K562 (cell line): Measurements from ENCODE around the gene SLC1A7. TPM values are rescaled to one million over a fixed set of nuclear protein-coding genes. Genes with fewer than 3 reads are reported as not detected.

ENCODE experiments used
- ATAC-seq: fragments of 200-7000 bp; cut with Tn5 transposase; 3 replicates; pipeline ENCODE4 v1.9.1; 2020; ENCODE audit warnings: moderate library complexity
- BruUV-seq: library from RNA; stranded (reverse); fragments of 400-500 nt; replicated peaks from 2 replicates; lab custom pipeline; 2021; lab: Mats Ljungman, UMichigan
- CTCF ChIA-PET: fragments of 300-600 bp; formaldehyde crosslinking; extraction: SDS; loops from one replicate; lab custom pipeline; 2021; ENCODE audit warnings: low intra/inter-chr PET ratio; lab: Yijun Ruan, JAX
- POLR2A ChIA-PET: fragments of 300-600, 350-650 bp; sonication (Branson Sonifier 250); formaldehyde crosslinking; extraction: SDS; loops from one replicate; lab custom pipeline; 2021; ENCODE audit warnings: antibody characterized with exemption, inconsistent platforms; lab: Yijun Ruan, JAX
- DNase-seq, 4 experiments: peaks; one replicate each; pipeline versions ENCODE4 v3.0.0 to v3.0.0-alpha.2; 2011 to 2018; ENCODE audit warnings: low spot score in 3 of 4, mixed read lengths in 3 of 4; ENCODE audit errors: extremely low read depth in 1 of 4
- FAIRE-seq: peaks from 2 replicates; lab custom pipeline; 2011; peaks lifted over from hg19 to GRCh38; lab: Jason Lieb, UNC
- H2AFZ ChIP-seq: 2 replicates; pipeline ENCODE4 v1.6.0; 2011; ENCODE audit warnings: low read depth, low read length, control low read depth, inconsistent platforms
- H3K27ac ChIP-seq: fragments of 200-600 bp; 3 replicates; pipeline ENCODE4 v1.8.0; 2011; ENCODE audit warnings: low read depth, mild to moderate bottlenecking, control low read depth, inconsistent platforms, low read length, moderate library complexity, mixed read lengths; ENCODE audit errors: extremely low read depth
- H3K27me3 ChIP-seq, 2 experiments: fragments of 300-600 bp in 1 of 2; 2 replicates in 1 of 2; 3 replicates in 1 of 2; pipeline versions ENCODE4 v1.6.0 to v1.8.0; 2011; ENCODE audit warnings: inconsistent platforms in 2 of 2, low read length in 2 of 2, mild to moderate bottlenecking in 1 of 2, mixed read lengths in 1 of 2, moderate library complexity in 1 of 2; ENCODE audit not compliant: control insufficient read depth in 2 of 2, insufficient read depth in 2 of 2
- H3K36me3 ChIP-seq: fragments of 300-600 bp; 3 replicates; pipeline ENCODE4 v1.8.0; 2011; ENCODE audit warnings: mild to moderate bottlenecking, low read length, inconsistent platforms; ENCODE audit not compliant: control insufficient read depth, insufficient read depth
- H3K4me1 ChIP-seq, 2 experiments: fragments of 200-600 bp in 1 of 2; replicated peaks in 1 of 2; 2 replicates in 1 of 2; 3 replicates in 1 of 2; pipeline versions ENCODE4 v1.5.1 to v1.8.0; 2011; ENCODE audit warnings: inconsistent platforms in 2 of 2, low read length in 2 of 2, mild to moderate bottlenecking in 1 of 2, mixed read lengths in 1 of 2, moderate library complexity in 1 of 2; ENCODE audit not compliant: control insufficient read depth in 2 of 2, insufficient read depth in 2 of 2
- H3K4me2 ChIP-seq: 2 replicates; pipeline ENCODE4 v1.6.1; 2011; ENCODE audit warnings: low read length, control low read depth, inconsistent platforms, mixed read lengths; ENCODE audit not compliant: insufficient read depth
- H3K4me3 ChIP-seq: fragments of 200-600 bp; sonication (generic), shearing (Covaris generic); 2 replicates; pipeline ENCODE4 v1.5.1; 2016; ENCODE audit warnings: control low read depth, inconsistent platforms
- H3K79me2 ChIP-seq: fragments of 200-600 bp; 3 replicates; pipeline ENCODE4 v1.8.0; 2011; ENCODE audit warnings: low read length, inconsistent platforms; ENCODE audit not compliant: control insufficient read depth, insufficient read depth
- H3K9ac ChIP-seq, 2 experiments: 2 replicates each; pipeline versions ENCODE4 v1.6.0 to v1.6.1; 2011; ENCODE audit warnings: low read depth in 2 of 2, low read length in 2 of 2, control low read depth in 1 of 2, inconsistent platforms in 1 of 2, mild to moderate bottlenecking in 1 of 2, mixed read lengths in 1 of 2; ENCODE audit not compliant: insufficient read depth in 1 of 2
- H3K9me1 ChIP-seq: one replicate; pipeline ENCODE4 v1.6.0; 2011; ENCODE audit warnings: inconsistent platforms, mild to moderate bottlenecking, low read length, moderate library complexity; ENCODE audit not compliant: control insufficient read depth, insufficient read depth
- H3K9me3 ChIP-seq: replicated peaks from 2 replicates; pipeline ENCODE4 v1.5.1; 2011; ENCODE audit warnings: low read depth, low read length, inconsistent platforms; ENCODE audit not compliant: control insufficient read depth, insufficient read depth
- H4K20me1 ChIP-seq: replicated peaks from 2 replicates; pipeline ENCODE4 v1.6.1; 2011; ENCODE audit warnings: low read length, inconsistent platforms, mixed read lengths; ENCODE audit not compliant: control insufficient read depth, insufficient read depth
- ATF1 ChIP-seq, 2 experiments: fragments of 450-650 bp in 1 of 2; IDR thresholded peaks; 2 replicates each; pipeline ENCODE4 v1.6.1; 2016; ENCODE audit warnings: missing compliant biosample characterization in 1 of 2, missing genetic modification characterization in 1 of 2
- CEBPG ChIP-seq, 3 experiments: fragments of 200-800 bp in 1 of 3; sonication (Bioruptor generic) in 1 of 3; sonication (generic) in 1 of 3; formaldehyde crosslinking in 1 of 3; IDR thresholded peaks in 2 of 3; conservative IDR thresholded peaks in 1 of 3; 2 replicates each; pipeline versions ENCODE4 v1.6.1 to v1.8.0; 2016 to 2022; ENCODE audit warnings: missing compliant biosample characterization in 2 of 3, missing genetic modification characterization in 2 of 3, mild to moderate bottlenecking in 1 of 3, missing genetic modification reagents in 1 of 3
- ERF ChIP-seq: fragments of 450-650 bp; formaldehyde crosslinking; IDR thresholded peaks from 2 replicates; pipeline ENCODE4 v1.4.0; 2020; ENCODE audit warnings: mild to moderate bottlenecking, mixed read lengths
- MYC ChIP-seq, 2 experiments: fragments of 250-450 bp in 1 of 2; sonication (Bioruptor Pico) in 1 of 2; IDR thresholded peaks; 2 replicates each; pipeline versions ENCODE4 v1.5.1 to v1.6.1; 2012 to 2021; ENCODE audit warnings: low read depth in 2 of 2, borderline replicate concordance in 1 of 2, improper control_type of control experiment in 1 of 2, low read length in 1 of 2, mild to moderate bottlenecking in 1 of 2, moderate library complexity in 1 of 2
- PML ChIP-seq: IDR thresholded peaks from 2 replicates; pipeline ENCODE4 v1.6.1; 2012; ENCODE audit warnings: low read length, inconsistent platforms
- RBM25 ChIP-seq: fragments of 200-400 bp; formaldehyde crosslinking; IDR thresholded peaks from 2 replicates; pipeline ENCODE4 v1.6.1; 2018; ENCODE audit warnings: low read length, low read depth, moderate library complexity; ENCODE audit not compliant: severe bottlenecking
- RCOR1 ChIP-seq, 2 experiments: IDR thresholded peaks; 2 replicates each; pipeline ENCODE4 v1.6.1; 2012; ENCODE audit warnings: low read depth in 2 of 2, low read length in 2 of 2, borderline replicate concordance in 1 of 2, improper control_type of control experiment in 1 of 2
- RNF2 ChIP-seq: sonication (generic); IDR thresholded peaks from 2 replicates; pipeline ENCODE4 v1.6.1; 2016
- SFPQ ChIP-seq: fragments of 200-400 bp; formaldehyde crosslinking; IDR thresholded peaks from 2 replicates; pipeline ENCODE4 v1.6.1; 2017; ENCODE audit warnings: mild to moderate bottlenecking, low read depth, low read length, moderate library complexity
- TARDBP ChIP-seq: fragments of 450-650 bp; IDR thresholded peaks from 2 replicates; pipeline ENCODE4 v1.6.1; 2016
- TRIM24 ChIP-seq, 2 experiments: fragments of 450-650 bp; IDR thresholded peaks; 2 replicates each; pipeline ENCODE4 v1.6.1; 2016
- ZNF184 ChIP-seq: sonication (generic); formaldehyde crosslinking; IDR thresholded peaks from 2 replicates; pipeline ENCODE4 v1.5.0; 2020; ENCODE audit warnings: missing genetic modification reagents
- WGBS: fragments of 100-300 bp; shearing (Covaris generic); methylation state at CpG from one replicate; pipeline ENCODE4 v1.1.6; 2016; ENCODE audit warnings: low coverage, mixed read lengths; ENCODE audit not compliant: insufficient coverage; ENCODE audit errors: missing lambda C conversion rate; 5-methylcytosine and 5-hydroxymethylcytosine counted together
- in situ Hi-C: fragments of 300-500 bp; cut with MboI; formaldehyde crosslinking; loops from 4 replicates; pipeline ENCODE4 v1.15.0; 2018; ENCODE audit warnings: inconsistent platforms, mixed read lengths
- intact Hi-C: fragments of 100-400 bp; cut with micrococcal nuclease; formaldehyde crosslinking; loops from 2 replicates; pipeline ENCODE4 v1.14.2; 2022
- polyA plus RNA-seq, 8 experiments: library from polyadenylated mRNA; depleted of rRNA in 4 of 8; stranded (reverse) in 5 of 8; unstranded in 3 of 8; fragments of >200 nt; fragmentation: Nextera tagmentation in 2 of 8; fragmentation: Illumina TruSeq in 1 of 8; extraction: Ambion mirVana in 2 of 8; extraction: Trizol in 1 of 8; gene quantifications; 2 replicates each; pipeline versions ENCODE4 v1.2.1 to v1.2.3, GENCODE V29; 2011 to 2014; ENCODE audit warnings: inconsistent platforms in 1 of 8, missing spikeins in 1 of 8
- total RNA-seq, 7 experiments: library from RNA; depleted of rRNA in 6 of 7; stranded (reverse); fragments of >200 nt in 6 of 7; fragmentation: Illumina TruSeq in 2 of 7; extraction: Trizol in 2 of 7; gene quantifications; 2 replicates each; pipeline versions ENCODE4 v1.2.1 to v1.2.3, GENCODE V29; 2011 to 2021; ENCODE audit warnings: low replicate concordance in 1 of 7
- TF ChIP-seq, protein P1 (sequence below): fragments of 250-450 bp; sonication (Bioruptor Pico); IDR thresholded peaks from 2 replicates; pipeline ENCODE4 v1.5.0; 2021; ENCODE audit warnings: mild to moderate bottlenecking, borderline replicate concordance

SLC1A7 gene
- total and polyA plus RNA-seq, 9 of the 15 experiments (the other 6 are each of a cell fraction or from before 2014, with no cell fraction given): 0.07 TPM; not detected in 8

GRCh38 chr1:53141487-53142055 is 867 bp downstream of the SLC1A7 start (continued):
- TF ChIP-seq, protein P1, sequence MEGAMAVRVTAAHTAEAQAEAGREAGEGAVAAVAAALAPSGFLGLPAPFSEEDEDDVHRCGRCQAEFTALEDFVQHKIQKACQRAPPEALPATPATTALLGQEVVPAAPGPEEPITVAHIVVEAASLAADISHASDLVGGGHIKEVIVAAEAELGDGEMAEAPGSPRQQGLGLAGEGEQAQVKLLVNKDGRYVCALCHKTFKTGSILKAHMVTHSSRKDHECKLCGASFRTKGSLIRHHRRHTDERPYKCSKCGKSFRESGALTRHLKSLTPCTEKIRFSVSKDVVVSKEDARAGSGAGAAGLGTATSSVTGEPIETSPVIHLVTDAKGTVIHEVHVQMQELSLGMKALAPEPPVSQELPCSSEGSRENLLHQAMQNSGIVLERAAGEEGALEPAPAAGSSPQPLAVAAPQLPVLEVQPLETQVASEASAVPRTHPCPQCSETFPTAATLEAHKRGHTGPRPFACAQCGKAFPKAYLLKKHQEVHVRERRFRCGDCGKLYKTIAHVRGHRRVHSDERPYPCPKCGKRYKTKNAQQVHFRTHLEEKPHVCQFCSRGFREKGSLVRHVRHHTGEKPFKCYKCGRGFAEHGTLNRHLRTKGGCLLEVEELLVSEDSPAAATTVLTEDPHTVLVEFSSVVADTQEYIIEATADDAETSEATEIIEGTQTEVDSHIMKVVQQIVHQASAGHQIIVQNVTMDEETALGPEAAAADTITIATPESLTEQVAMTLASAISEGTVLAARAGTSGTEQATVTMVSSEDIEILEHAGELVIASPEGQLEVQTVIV (CRISPR knock-in tag): no peak
- no peak for TF ChIP-seq ZNF184 (CRISPR knock-in tag)
- TF ChIP-seq, all 486 proteins: peak for 0

GRCh38 chr1:53140451-53140850 is 2.0 kb downstream of the SLC1A7 start:
- intact Hi-C loops: no loop called here
- in situ Hi-C loops: no loop called here
- H3K27ac ChIP-seq: no peak overlapping the region
- no peaks in the 10 kb centered on the region for H3K36me3 ChIP-seq
- no peak for FAIRE-seq
- 3% methylated on average over 3 of the region's 3 CpGs for WGBS
- no peak overlapping the region for H3K9ac ChIP-seq
- H3K79me2 ChIP-seq: no peaks in the 10 kb centered on the region
- no peak for DNase-seq
- H3K9me1 ChIP-seq: no peaks in the 10 kb centered on the region
- peaks cover 5% of the 10 kb centered on the region in 2 experiments; a peak in 4 of 5 replicates for H3K4me1 ChIP-seq
- no peak overlapping the region for H2AFZ ChIP-seq
- no TSS peak for BruUV-seq
- no peaks in the 10 kb centered on the region for H4K20me1 ChIP-seq
- no peaks in the 10 kb centered on the region for H3K27me3 ChIP-seq
- ATAC-seq: no peak
- H3K4me3 ChIP-seq: no peak overlapping the region
- H3K9me3 ChIP-seq: peaks cover 6% of the 10 kb centered on the region
- H3K4me2 ChIP-seq: no peak overlapping the region
- ChIA-PET POLR2A (no interaction called here), CTCF (interaction anchor here (0.9 kb wide), 1 partner anchor 11 kb away, joined by 3 read pairs; no protein-coding TSS in a partner anchor)
- TF ChIP-seq TARDBP: no peak
- TF ChIP-seq RNF2: no peak
- no peak for TF ChIP-seq ERF (CRISPR knock-in tag)
- TF ChIP-seq SFPQ: no peak
- TF ChIP-seq RBM25: peak; percentile 91
- no peak for TF ChIP-seq ATF1 (CRISPR knock-in tag; IDR thresholded peaks at IDR 0.05)
- no peak for TF ChIP-seq ATF1 (tag; IDR thresholded peaks at IDR 0.05)
- peak; percentile 21; the same call in 1 of the 2 replicates for TF ChIP-seq CEBPG (CRISPR knock-in tag; IDR thresholded peaks at IDR 0.05)
- TF ChIP-seq CEBPG (tag; conservative IDR thresholded peaks at IDR 0.05 in 1 of 2, IDR thresholded peaks at IDR 0.05 in 1 of 2): peak in 1 of 2 experiments; percentile 79; a peak in 2 of 4 replicates
- no peak for TF ChIP-seq PML
- TF ChIP-seq MYC (IDR thresholded peaks at IDR 0.05; ENCODE audit: low read depth, low read length): no peak
- TF ChIP-seq MYC (CRISPR knock-in tag; IDR thresholded peaks at IDR 0.05; ENCODE audit: borderline replicate concordance, low read depth): no peak
- peak in 1 of 2 experiments; percentile 59; a peak in 1 of 4 replicates for TF ChIP-seq RCOR1 (IDR thresholded peaks at IDR 0.05; ENCODE audit: borderline replicate concordance in 1 of 2, low read depth in 2 of 2, low read length in 2 of 2)
- peak in 1 of 2 experiments; percentile 73; a peak in 1 of 4 replicates for TF ChIP-seq TRIM24 (IDR thresholded peaks at IDR 0.05)
